ENCODE results near the gene SCD. TPM values are rescaled to one million over a fixed set of nuclear protein-coding genes. Genes with fewer than 3 reads are reported as not detected.

The SCD gene
- total and polyA plus RNA-seq, 10 of the 15 experiments (the other 5 are each of a cell fraction or from before 2014, with no cell fraction given) = 68.7 to 279 (median 99.5) TPM

- RAD21 ChIA-PET (ENCODE audit: unreplicated experiment) = interaction anchor here (0.7 to 18.1 kb wide), 13 partner anchors 9 to 493 kb away, joined by 4 to 214 read pairs (median 6); partner anchors contain the start of genes PKD2L1 and SCD
- DNase-seq (ENCODE audit: low read depth, low spot score) = no peak
- WGBS (ENCODE audit: insufficient coverage, insufficient replicate concordance, low lambda C conversion rate, missing lambda C conversion rate) = 43% methylated on average over 4 of the region's 4 CpGs
- in situ Hi-C loops (cut with MboI) (no loop called here), intact Hi-C loops (cut with micrococcal nuclease; ENCODE audit: unreplicated experiment) (loop anchor here (1.0 to 10.0 kb wide), 5 partner anchors 35 to 539 kb away; no protein-coding TSS in a partner anchor)
- no peaks in the 10 kb centered on the region for H3K36me3 ChIP-seq (ENCODE audit: control insufficient read depth in 2 of 2, insufficient read depth in 2 of 2, low read length in 1 of 2)
- TF ChIP-seq RBBP5 (conservative IDR thresholded peaks at IDR 0.05) (no peak), SIN3A (IDR thresholded peaks at IDR 0.05; ENCODE audit: low read depth, low read length) (no peak), KDM1A (IDR thresholded peaks at IDR 0.05; ENCODE audit: borderline replicate concordance) (no peak), CTCF (IDR thresholded peaks at IDR 0.05 in 2 of 3, conservative IDR thresholded peaks at IDR 0.05 in 1 of 3; ENCODE audit: control insufficient read depth in 2 of 3, extremely low read depth in 1 of 3, insufficient read depth in 1 of 3, low read depth in 3 of 3, low read length in 3 of 3) (peak; percentile 91 to 93 (median 92)), ZNF207 (IDR thresholded peaks at IDR 0.05; ENCODE audit: borderline replicate concordance) (0 out of 2 replicates have a peak, but pooled peaks have one; percentile 47), SRF (IDR thresholded peaks at IDR 0.05; ENCODE audit: low read depth in 2 of 2, low read length in 2 of 2) (peak in 1 of 2 experiments; percentile 71; a peak in 1 of 4 replicates), NR2C2 (IDR thresholded peaks at IDR 0.05; ENCODE audit: borderline replicate concordance, control insufficient read depth, insufficient read length, low read depth) (no peak), SMC3 (IDR thresholded peaks at IDR 0.05; ENCODE audit: borderline replicate concordance, low read length) (peak; percentile 93), FOXM1 (IDR thresholded peaks at IDR 0.05; ENCODE audit: low read depth, low read length) (0 out of 2 replicates have a peak, but pooled peaks have one; percentile 19), HDAC2 (IDR thresholded peaks at IDR 0.05) (no peak), PKNOX1 (IDR thresholded peaks at IDR 0.05) (no peak), POU2F2 (IDR thresholded peaks at IDR 0.05; ENCODE audit: borderline replicate concordance, low read depth, low read length) (0 out of 3 replicates have a peak, but pooled peaks have one; percentile 16), KLF5 (IDR thresholded peaks at IDR 0.05; ENCODE audit: partially characterized antibody) (no peak), YY1 (IDR thresholded peaks at IDR 0.05; ENCODE audit: low read depth, low read length) (peak; percentile 81), RAD21 (IDR thresholded peaks at IDR 0.05; ENCODE audit: insufficient read depth, low read depth, low read length) (peak; percentile 93), ZBED1 (IDR thresholded peaks at IDR 0.05; ENCODE audit: borderline replicate concordance) (no peak), MXI1 (IDR thresholded peaks at IDR 0.05; ENCODE audit: low read depth, low read length) (no peak), CBFB (IDR thresholded peaks at IDR 0.05; ENCODE audit: low read depth) (no peak)
- H3K4me3 ChIP-seq = no peak overlapping the region
- FAIRE-seq = no peak
- H2AFZ ChIP-seq (ENCODE audit: control insufficient read depth, low read depth, low read length) = no peak overlapping the region
- CTCF ChIA-PET = interaction anchor here (0.6 to 14.9 kb wide), 28 partner anchors 10 to 492 kb away, joined by 3 to 312 read pairs (median 5); partner anchors contain the start of genes BLOC1S2, PKD2L1 and SCD
- peak; percentile 88 for ATAC-seq
- H3K9me3 ChIP-seq (replicated peaks; ENCODE audit: control insufficient read depth, insufficient read depth, low read length) = no peaks in the 10 kb centered on the region
- no peak overlapping the region for H3K9ac ChIP-seq (ENCODE audit: control insufficient read depth, insufficient read depth, low read length)
- H3K4me1 ChIP-seq (ENCODE audit: control insufficient read depth, insufficient read depth, low read length) = peaks cover 14% of the 10 kb centered on the region
- H3K27me3 ChIP-seq (replicated peaks in 1 of 2; ENCODE audit: control insufficient read depth in 2 of 2, insufficient read depth in 2 of 2, low read length in 1 of 2) = no peaks in the 10 kb centered on the region; a peak in 1 of 4 replicates
- POLR2A ChIA-PET = interaction anchor here (0.8 to 1.9 kb wide), 5 partner anchors 11 to 40 kb away, joined by 3 to 8 read pairs (median 3); no protein-coding TSS in a partner anchor
- no peaks in the 10 kb centered on the region for H4K20me1 ChIP-seq (ENCODE audit: control insufficient read depth, insufficient read depth)
- H3K79me2 ChIP-seq (ENCODE audit: control insufficient read depth, insufficient read depth, low read length) = no peaks in the 10 kb centered on the region
- SMC1A ChIA-PET (ENCODE audit: uncharacterized antibody, unreplicated experiment) = interaction anchor here (0.6 to 17.4 kb wide), 20 partner anchors 9 to 573 kb away, joined by 3 to 277 read pairs (median 5); partner anchors contain the start of genes PKD2L1 and SCD
- BruUV-seq (replicated peaks) = no TSS peak
- no peak overlapping the region for H3K27ac ChIP-seq (ENCODE audit: control insufficient read depth, insufficient read depth)
- H3K4me2 ChIP-seq (ENCODE audit: control insufficient read depth, insufficient read depth) = peak overlapping the region; percentile 84
These were observed 8.5 kb upstream of the SCD start for GRCh38 chr10:100338434-100339036.

Measured in GM12878 (cell line).